CD14-positive monocyte (primary cell): Measurements from ENCODE around the gene RNF121. TPM values are rescaled to one million over a fixed set of nuclear protein-coding genes. Genes with fewer than 3 reads are reported as not detected.
"Not testable (repeated sequence)": the region's sequence is repeated elsewhere in the genome, so short reads cannot be mapped to it uniquely, and the experiment has no call there.

ENCODE experiments used
- DNase-seq, 3 donors: peaks; one replicate each; pipeline ENCODE4 v3.0.0-alpha.2; 2011 to 2022
- H2AFZ ChIP-seq: 2 replicates; pipeline ENCODE4 v1.6.0; 2012; ENCODE audit warnings: mild to moderate bottlenecking, low read depth, low read length, inconsistent platforms; ENCODE audit not compliant: insufficient read depth, poor library complexity, severe bottlenecking
- H3K27ac ChIP-seq, 2 donors: 1 replicate in 1 of 2; 2 replicates in 1 of 2; pipeline ENCODE4 v1.5.1; 2012 to 2013; ENCODE audit warnings: low read length in 2 of 2, control low read depth in 1 of 2, inconsistent platforms in 1 of 2, low read depth in 1 of 2, mild to moderate bottlenecking in 1 of 2
- H3K27me3 ChIP-seq, 2 donors: one replicate each; pipeline versions ENCODE4 v1.6.0 to v1.6.1; 2011 to 2013; ENCODE audit warnings: low read length in 2 of 2; ENCODE audit not compliant: control insufficient read depth in 2 of 2, insufficient read depth in 2 of 2
- H3K36me3 ChIP-seq, 2 donors: replicated peaks in 1 of 2; 1 replicate in 1 of 2; 2 replicates in 1 of 2; pipeline versions ENCODE4 v1.5.1 to v1.6.1; 2012 to 2013; ENCODE audit warnings: low read length in 2 of 2, control low read depth in 1 of 2, inconsistent platforms in 1 of 2, mild to moderate bottlenecking in 1 of 2; ENCODE audit not compliant: insufficient read depth in 2 of 2, control insufficient read depth in 1 of 2
- H3K4me1 ChIP-seq, 2 donors: 1 replicate in 1 of 2; 2 replicates in 1 of 2; pipeline versions ENCODE4 v1.5.1 to v1.6.1; 2012 to 2013; ENCODE audit warnings: low read length in 2 of 2, control low read depth in 1 of 2, inconsistent platforms in 1 of 2, mild to moderate bottlenecking in 1 of 2, moderate library complexity in 1 of 2; ENCODE audit not compliant: insufficient read depth in 2 of 2, control insufficient read depth in 1 of 2
- H3K4me2 ChIP-seq: replicated peaks from 2 replicates; pipeline ENCODE3; 2012; ENCODE audit warnings: low read length, moderate library complexity, mild to moderate bottlenecking; ENCODE audit not compliant: poor library complexity, severe bottlenecking; ENCODE audit errors: extremely low read depth
- H3K4me3 ChIP-seq, 3 experiments: fragments of 200-600 bp in 1 of 3; sonication (generic) in 1 of 3; replicated peaks in 1 of 3; 1 replicate in 2 of 3; 2 replicates in 1 of 3; pipeline ENCODE4 v1.5.1; 2011 to 2013; ENCODE audit warnings: low read length in 3 of 3, mild to moderate bottlenecking in 3 of 3, control low read depth in 2 of 3, low read depth in 2 of 3, inconsistent platforms in 1 of 3, moderate library complexity in 1 of 3
- H3K79me2 ChIP-seq: 2 replicates; pipeline ENCODE4 v1.6.0; 2012; ENCODE audit warnings: mild to moderate bottlenecking, control low read depth, inconsistent platforms, low read length, moderate library complexity; ENCODE audit not compliant: insufficient read depth
- H3K9ac ChIP-seq: 2 replicates; pipeline ENCODE4 v1.6.0; 2017; ENCODE audit warnings: low read length, mild to moderate bottlenecking; ENCODE audit not compliant: insufficient read depth, poor library complexity, severe bottlenecking
- H3K9me3 ChIP-seq, 2 donors: replicated peaks in 1 of 2; 1 replicate in 1 of 2; 2 replicates in 1 of 2; pipeline versions ENCODE4 v1.5.1 to v1.6.1; 2012 to 2013; ENCODE audit warnings: low read length in 2 of 2, control low read depth in 1 of 2; ENCODE audit not compliant: control insufficient read depth in 1 of 2, insufficient read depth in 1 of 2
- H4K20me1 ChIP-seq: 2 replicates; pipeline ENCODE4 v1.6.0; 2012; ENCODE audit warnings: mild to moderate bottlenecking, low read length, control low read depth, moderate library complexity; ENCODE audit not compliant: insufficient read depth
- H3K27ac Mint-ChIP-seq, 7 donors: one replicate each; pipeline ENCODE4 v1.8.0; 2020; ENCODE audit warnings: mild to moderate bottlenecking in 7 of 7, mixed read lengths in 7 of 7, moderate library complexity in 6 of 7, inconsistent platforms in 2 of 7
- H3K27me3 Mint-ChIP-seq, 3 donors: one replicate each; pipeline ENCODE4 v1.8.0; 2021 to 2022; ENCODE audit warnings: low read depth in 3 of 3, mild to moderate bottlenecking in 3 of 3, mixed read lengths in 3 of 3, moderate library complexity in 3 of 3, inconsistent platforms in 1 of 3
- H3K36me3 Mint-ChIP-seq, 2 donors: one replicate each; pipeline ENCODE4 v1.8.0; 2020; ENCODE audit warnings: mixed read lengths in 2 of 2, inconsistent platforms in 1 of 2, mild to moderate bottlenecking in 1 of 2
- H3K4me1 Mint-ChIP-seq: one replicate; pipeline ENCODE4 v1.8.0; 2020; ENCODE audit warnings: mild to moderate bottlenecking, mixed read lengths
- H3K4me3 Mint-ChIP-seq, 2 donors: one replicate each; pipeline ENCODE4 v1.8.0; 2020; ENCODE audit warnings: mild to moderate bottlenecking in 2 of 2, mixed read lengths in 2 of 2, moderate library complexity in 1 of 2
- H3K9me3 Mint-ChIP-seq, 7 donors: one replicate each; pipeline ENCODE4 v1.8.0; 2020 to 2022; ENCODE audit warnings: mixed read lengths in 7 of 7, mild to moderate bottlenecking in 6 of 7, moderate library complexity in 6 of 7, inconsistent platforms in 2 of 7
- CTCF ChIP-seq: fragments of 200-600 bp; IDR thresholded peaks from one replicate; pipeline ENCODE4 v1.8.0; 2022; ENCODE audit warnings: antibody characterized with exemption, mild to moderate bottlenecking
- WGBS: methylation state at CpG from one replicate; pipeline ENCODE4 v1.1.5; 2013; ENCODE audit warnings: missing lambda C conversion rate; ENCODE audit not compliant: insufficient coverage; 5-methylcytosine and 5-hydroxymethylcytosine counted together
- intact Hi-C, 2 donors: fragments of 100-400 bp; cut with micrococcal nuclease; formaldehyde crosslinking; loops; one replicate each; pipeline versions ENCODE4 v1.15.0 to v1.15.1; 2023
- polyA plus RNA-seq, 3 donors: library from polyadenylated mRNA; depleted of rRNA in 1 of 3; unstranded in 2 of 3; stranded (reverse) in 1 of 3; fragments of 300-500 nt in 2 of 3; fragments of >200 nt in 1 of 3; fragmentation: Illumina TruSeq in 2 of 3; gene quantifications; 1 replicate in 2 of 3; 2 replicates in 1 of 3; pipeline ENCODE4 v1.2.3, GENCODE V29; 2012 to 2021

The RNF121 gene
- polyA plus RNA-seq, 3 donors: 7.7 to 25.2 (median 9.2) TPM

DNA sequence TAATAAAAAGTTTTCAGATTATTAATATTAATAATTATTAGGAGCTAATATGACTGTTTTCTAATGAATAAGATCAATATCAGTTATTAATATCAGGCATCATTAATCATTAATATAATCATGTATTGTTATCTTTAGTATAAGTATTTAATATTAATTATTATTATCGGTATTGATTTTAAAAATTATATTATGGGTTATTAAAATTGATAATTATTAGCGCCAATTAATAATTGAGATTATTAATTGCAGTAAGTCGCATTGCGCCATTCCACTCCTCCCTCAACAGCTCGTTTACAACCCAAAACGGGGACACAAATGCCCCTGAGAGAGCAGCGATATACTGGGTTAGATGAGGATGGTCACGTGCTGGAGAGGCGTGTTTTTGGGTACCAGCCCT, 20.6 kb upstream of the RNF121 start:
- no peak overlapping the region for H3K4me3 ChIP-seq
- H3K27ac ChIP-seq: no peak overlapping the region
- Mint-ChIP-seq H3K27me3 (no peaks in the 10 kb centered on the region), H3K4me1 (no peaks in the 10 kb centered on the region), H3K4me3 (no peak overlapping the region), H3K9me3 (peaks cover 0 to 8% (median 0%) of the 10 kb centered on the region in 7 donors), H3K36me3 (peaks cover 40 to 47% of the 10 kb centered on the region in 2 donors), H3K27ac (no peak overlapping the region)
- peaks cover 12 to 18% of the 10 kb centered on the region in 2 donors for H3K36me3 ChIP-seq
- DNase-seq: no peak
- no peaks in the 10 kb centered on the region for H3K4me1 ChIP-seq
- TF ChIP-seq CTCF: no peak
- no peaks in the 10 kb centered on the region for H3K27me3 ChIP-seq
- H3K4me2 ChIP-seq: no peak overlapping the region
- H3K79me2 ChIP-seq: no peaks in the 10 kb centered on the region
- no peak overlapping the region for H3K9ac ChIP-seq
- H2AFZ ChIP-seq: no peak overlapping the region
- no peaks in the 10 kb centered on the region for H4K20me1 ChIP-seq
- intact Hi-C loops: no loop called here
- WGBS: no CpG with 5 or more reads among the region's 9 CpGs
- H3K9me3 ChIP-seq: no peaks in the 10 kb centered on the region

- H3K9ac ChIP-seq, H3K27me3 Mint-ChIP-seq, H2AFZ ChIP-seq, H3K27me3 ChIP-seq, H3K27ac ChIP-seq, H4K20me1 ChIP-seq, H3K9me3 Mint-ChIP-seq, DNase-seq, H3K9me3 ChIP-seq, H3K4me3 ChIP-seq, H3K4me1 Mint-ChIP-seq, intact Hi-C loops, H3K4me2 ChIP-seq, H3K4me3 Mint-ChIP-seq, H3K4me1 ChIP-seq, H3K79me2 ChIP-seq: not testable (repeated sequence)
- Mint-ChIP-seq H3K27ac (peak overlapping the region in 1 of 7 donors; percentile 60), H3K36me3 (peaks cover 50 to 62% of the 10 kb centered on the region in 2 donors)
- peaks cover 29 to 35% of the 10 kb centered on the region in 2 donors for H3K36me3 ChIP-seq
- WGBS: 100% methylated on average over 4 of the region's 5 CpGs
These were observed 18.1 kb upstream of the RNF121 start for GRCh38 chr11:71910775-71911174.
